ENCODE measurements around the gene RNH1.

RNH1 gene

DNA sequence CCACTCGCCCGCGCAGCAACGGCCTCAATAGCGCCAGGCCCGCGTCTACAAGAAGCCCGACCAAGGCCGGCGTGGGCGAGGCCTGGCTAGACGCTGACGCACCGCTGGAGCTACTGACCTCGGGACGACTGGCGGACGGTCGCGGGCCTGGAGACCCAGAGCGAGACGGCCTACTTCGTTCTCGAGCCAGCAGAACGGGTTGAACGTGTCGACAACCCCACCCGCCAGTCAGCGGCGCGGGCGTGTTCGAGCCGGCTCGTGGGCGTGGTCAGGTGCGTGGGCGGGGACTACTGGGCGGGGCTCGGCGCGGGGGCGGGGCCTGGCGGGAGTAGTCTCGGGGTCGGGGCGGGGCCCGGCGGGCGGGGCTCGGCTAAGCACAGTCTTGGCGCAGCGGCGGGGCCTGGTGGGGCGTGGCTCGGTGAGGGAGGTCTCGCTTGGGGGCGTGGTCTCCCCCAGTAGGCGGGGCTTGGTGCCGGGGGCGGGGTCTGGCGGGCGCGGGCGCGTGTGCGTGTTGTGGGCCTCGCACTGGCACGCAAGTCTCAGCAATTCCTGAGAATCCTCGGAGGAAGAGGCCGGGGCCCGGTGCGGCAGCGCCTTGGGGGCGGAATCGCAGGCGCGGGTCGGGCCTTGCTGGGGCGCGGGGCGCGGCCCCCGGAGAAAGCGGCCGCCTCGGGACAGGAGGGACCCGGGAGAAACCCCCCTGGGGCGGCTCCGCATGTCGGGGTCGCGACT, at the start of gene RNH1:
Gene RNH1 (minus strand): TSS at position 248 of the 732 bp plus-strand sequence. CDS start 5,080 bp downstream, outside the sequence.
- peak within 1 kb of the TSS; percentile 97 for H3K9ac ChIP-seq (ENCODE audit: low read depth, low read length, poor library complexity, severe bottlenecking)
- peaks cover 9% of the 10 kb centered on the region for H3K4me1 ChIP-seq (ENCODE audit: insufficient read depth, low read length, poor library complexity, severe bottlenecking)
- H4K20me1 ChIP-seq (ENCODE audit: insufficient read depth, low read length, poor library complexity, severe bottlenecking) = peaks cover 13% of the 10 kb centered on the region
- peak within 1 kb of the TSS; percentile 95 for H3K4me2 ChIP-seq (ENCODE audit: low read depth, low read length, poor library complexity, severe bottlenecking)
- H3K4me3 ChIP-seq (ENCODE audit: low read length, poor library complexity, severe bottlenecking) = peak within 1 kb of the TSS; percentile 100
- no peaks in the 10 kb centered on the region for H3K27me3 ChIP-seq (ENCODE audit: insufficient read depth, low read length, poor library complexity, severe bottlenecking)
- H3F3A ChIP-seq (ENCODE audit: low read depth) = peaks cover 5% of the 10 kb centered on the region; the same call in 1 of the 2 replicates
- H3K9me3 ChIP-seq (ENCODE audit: insufficient read depth, low read depth, low read length) = no peaks in the 10 kb centered on the region
- peak within 1 kb of the TSS; percentile 100 for H2AFZ ChIP-seq (ENCODE audit: low read length)
- peaks cover 40% of the 10 kb centered on the region for H3K79me2 ChIP-seq (ENCODE audit: insufficient read depth, low read length)
- H3K9me2 ChIP-seq (replicated peaks; ENCODE audit: low read depth, low read length) = no peaks in the 10 kb centered on the region
- TF ChIP-seq, protein P1, sequence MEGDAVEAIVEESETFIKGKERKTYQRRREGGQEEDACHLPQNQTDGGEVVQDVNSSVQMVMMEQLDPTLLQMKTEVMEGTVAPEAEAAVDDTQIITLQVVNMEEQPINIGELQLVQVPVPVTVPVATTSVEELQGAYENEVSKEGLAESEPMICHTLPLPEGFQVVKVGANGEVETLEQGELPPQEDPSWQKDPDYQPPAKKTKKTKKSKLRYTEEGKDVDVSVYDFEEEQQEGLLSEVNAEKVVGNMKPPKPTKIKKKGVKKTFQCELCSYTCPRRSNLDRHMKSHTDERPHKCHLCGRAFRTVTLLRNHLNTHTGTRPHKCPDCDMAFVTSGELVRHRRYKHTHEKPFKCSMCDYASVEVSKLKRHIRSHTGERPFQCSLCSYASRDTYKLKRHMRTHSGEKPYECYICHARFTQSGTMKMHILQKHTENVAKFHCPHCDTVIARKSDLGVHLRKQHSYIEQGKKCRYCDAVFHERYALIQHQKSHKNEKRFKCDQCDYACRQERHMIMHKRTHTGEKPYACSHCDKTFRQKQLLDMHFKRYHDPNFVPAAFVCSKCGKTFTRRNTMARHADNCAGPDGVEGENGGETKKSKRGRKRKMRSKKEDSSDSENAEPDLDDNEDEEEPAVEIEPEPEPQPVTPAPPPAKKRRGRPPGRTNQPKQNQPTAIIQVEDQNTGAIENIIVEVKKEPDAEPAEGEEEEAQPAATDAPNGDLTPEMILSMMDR (conservative IDR thresholded peaks at IDR 0.05; ENCODE audit: low read length) = no peak
- no peak for TF ChIP-seq EZH2phosphoT487 (IDR thresholded peaks at IDR 0.05; ENCODE audit: borderline replicate concordance)
- no peaks in the 10 kb centered on the region for H3K36me3 ChIP-seq (ENCODE audit: insufficient read depth, low read length)

DNA sequence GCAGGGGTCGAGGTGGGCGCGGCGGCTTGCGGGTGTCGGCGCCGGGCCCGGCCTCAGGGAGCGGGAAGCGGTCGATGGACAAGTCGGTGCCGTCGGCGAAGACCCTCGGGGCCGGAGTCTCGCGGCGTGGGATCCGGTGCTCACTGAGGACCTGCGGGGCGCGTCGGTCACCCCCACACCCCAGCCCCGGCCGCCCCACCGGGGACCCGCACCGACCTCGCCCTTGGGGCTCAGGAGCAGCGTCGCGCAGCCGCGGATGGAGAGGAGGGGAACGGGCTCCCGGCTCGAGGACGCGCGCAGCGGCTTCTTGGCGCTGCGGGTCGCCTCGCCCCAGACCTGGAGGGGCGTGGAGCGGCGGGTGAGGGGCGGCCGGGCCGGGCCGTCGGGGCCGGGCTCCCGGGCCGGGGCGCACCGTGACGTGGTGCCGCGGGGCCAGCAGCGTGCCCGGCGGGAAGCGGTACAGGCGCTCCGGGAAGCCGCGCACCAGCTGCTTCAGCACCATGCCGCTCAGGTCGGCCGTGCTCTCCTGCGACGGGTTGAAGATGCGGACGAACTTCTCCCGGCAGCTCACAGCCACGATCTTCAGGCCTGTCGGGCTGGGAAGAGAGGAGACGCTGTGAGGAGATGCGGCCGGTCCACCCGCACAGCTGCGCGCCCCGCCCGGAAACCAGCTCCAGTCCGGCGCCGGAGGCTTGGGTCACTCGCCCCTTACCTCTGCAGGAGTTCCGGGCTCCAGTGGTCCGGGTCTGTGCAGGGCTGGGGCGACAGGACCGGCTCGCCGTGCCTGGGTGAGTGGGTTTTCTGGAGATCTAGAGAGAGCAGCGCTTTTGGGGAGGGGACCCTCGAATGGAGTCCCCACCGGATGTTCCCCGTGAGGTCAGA, 49.0 kb upstream of the RNH1 start:
- Histone ChIP-seq H3K4me2 (ENCODE audit: low read depth, low read length, poor library complexity, severe bottlenecking) (no peak overlapping the region), H3K4me3 (ENCODE audit: low read length, poor library complexity, severe bottlenecking) (peak overlapping the region; percentile 65), H3K9me3 (ENCODE audit: insufficient read depth, low read depth, low read length) (no peaks in the 10 kb centered on the region), H3K9ac (ENCODE audit: low read depth, low read length, poor library complexity, severe bottlenecking) (no peak overlapping the region), H4K20me1 (ENCODE audit: insufficient read depth, low read length, poor library complexity, severe bottlenecking) (no peaks in the 10 kb centered on the region), H3K4me1 (ENCODE audit: insufficient read depth, low read length, poor library complexity, severe bottlenecking) (peaks cover 12% of the 10 kb centered on the region), H3K36me3 (ENCODE audit: insufficient read depth, low read length) (no peaks in the 10 kb centered on the region), H3K9me2 (replicated peaks; ENCODE audit: low read depth, low read length) (no peaks in the 10 kb centered on the region), H2AFZ (ENCODE audit: low read length) (no peak overlapping the region), H3F3A (ENCODE audit: low read depth) (no peaks in the 10 kb centered on the region), H3K79me2 (ENCODE audit: insufficient read depth, low read length) (no peaks in the 10 kb centered on the region), H3K27me3 (ENCODE audit: insufficient read depth, low read length, poor library complexity, severe bottlenecking) (no peaks in the 10 kb centered on the region)
- TF ChIP-seq, protein P1 (conservative IDR thresholded peaks at IDR 0.05; ENCODE audit: low read length) = no peak
- no peak for TF ChIP-seq EZH2phosphoT487 (IDR thresholded peaks at IDR 0.05; ENCODE audit: borderline replicate concordance)

DNA sequence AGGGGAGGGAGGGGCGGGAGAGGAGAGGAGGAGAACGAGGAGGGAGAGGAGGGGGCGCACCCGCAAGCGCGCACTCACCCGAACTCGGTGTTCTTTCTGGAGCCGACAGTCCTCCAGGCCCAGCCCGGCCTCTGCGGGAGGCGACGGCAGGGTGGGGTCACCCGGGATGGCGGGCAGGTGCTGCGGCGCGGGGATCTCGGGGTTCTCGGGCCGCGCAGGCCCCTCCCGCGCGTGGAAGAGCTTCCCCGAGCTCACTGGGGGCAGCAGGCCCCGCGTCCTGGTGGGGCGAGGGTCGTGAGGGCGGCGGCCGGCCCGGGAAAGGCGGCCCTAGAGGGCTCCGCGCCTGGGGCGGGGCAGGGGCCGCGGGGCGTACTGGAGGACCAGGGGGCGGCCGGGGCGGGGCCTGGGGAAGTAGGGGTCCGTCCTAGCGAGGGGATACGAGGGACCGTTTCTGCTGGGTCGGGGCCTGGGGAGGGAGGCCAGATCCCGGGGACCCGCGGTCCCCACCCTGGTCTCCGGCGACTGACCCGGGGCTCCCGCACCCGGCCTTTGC, 48.3 kb upstream of the RNH1 start:
- H4K20me1 ChIP-seq (ENCODE audit: insufficient read depth, low read length, poor library complexity, severe bottlenecking) = no peaks in the 10 kb centered on the region
- peaks cover 12% of the 10 kb centered on the region for H3K4me1 ChIP-seq (ENCODE audit: insufficient read depth, low read length, poor library complexity, severe bottlenecking)
- H3K4me3 ChIP-seq (ENCODE audit: low read length, poor library complexity, severe bottlenecking) = peak overlapping the region; percentile 65
- no peaks in the 10 kb centered on the region for H3K9me3 ChIP-seq (ENCODE audit: insufficient read depth, low read depth, low read length)
- no peaks in the 10 kb centered on the region for H3K36me3 ChIP-seq (ENCODE audit: insufficient read depth, low read length)
- no peaks in the 10 kb centered on the region for H3K9me2 ChIP-seq (replicated peaks; ENCODE audit: low read depth, low read length)
- peak overlapping the region; percentile 50 for H3K4me2 ChIP-seq (ENCODE audit: low read depth, low read length, poor library complexity, severe bottlenecking)
- no peaks in the 10 kb centered on the region for H3K27me3 ChIP-seq (ENCODE audit: insufficient read depth, low read length, poor library complexity, severe bottlenecking)
- no peaks in the 10 kb centered on the region for H3K79me2 ChIP-seq (ENCODE audit: insufficient read depth, low read length)
- H3F3A ChIP-seq (ENCODE audit: low read depth) = no peaks in the 10 kb centered on the region
- H3K9ac ChIP-seq (ENCODE audit: low read depth, low read length, poor library complexity, severe bottlenecking) = no peak overlapping the region
- peak overlapping the region; percentile 89 for H2AFZ ChIP-seq (ENCODE audit: low read length)
- no peak for TF ChIP-seq EZH2phosphoT487 (IDR thresholded peaks at IDR 0.05; ENCODE audit: borderline replicate concordance)
- TF ChIP-seq, protein P1 (conservative IDR thresholded peaks at IDR 0.05; ENCODE audit: low read length) = no peak
